ENCODE data around the gene HEATR1.

DNA sequence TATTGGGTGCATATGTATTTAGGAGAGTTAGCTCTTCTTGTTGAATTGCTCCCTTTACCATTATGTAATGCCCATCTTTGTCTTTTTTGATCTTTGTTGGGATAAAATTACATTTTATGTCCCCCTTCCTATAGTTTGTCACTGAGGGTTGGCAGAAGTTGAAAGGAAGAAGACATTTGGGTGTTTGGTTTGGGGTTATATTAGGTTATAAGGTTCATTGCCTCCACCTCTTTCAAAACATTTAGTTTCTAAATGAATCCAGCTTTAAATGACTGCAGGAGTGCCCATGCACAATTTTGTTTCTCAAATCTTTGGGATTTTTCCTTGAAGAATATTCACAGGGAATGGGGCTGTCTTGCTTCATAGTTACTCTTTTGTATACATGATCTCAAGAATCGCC, 95.1 kb downstream of the HEATR1 start:
- TF ChIP-seq, protein P1, sequence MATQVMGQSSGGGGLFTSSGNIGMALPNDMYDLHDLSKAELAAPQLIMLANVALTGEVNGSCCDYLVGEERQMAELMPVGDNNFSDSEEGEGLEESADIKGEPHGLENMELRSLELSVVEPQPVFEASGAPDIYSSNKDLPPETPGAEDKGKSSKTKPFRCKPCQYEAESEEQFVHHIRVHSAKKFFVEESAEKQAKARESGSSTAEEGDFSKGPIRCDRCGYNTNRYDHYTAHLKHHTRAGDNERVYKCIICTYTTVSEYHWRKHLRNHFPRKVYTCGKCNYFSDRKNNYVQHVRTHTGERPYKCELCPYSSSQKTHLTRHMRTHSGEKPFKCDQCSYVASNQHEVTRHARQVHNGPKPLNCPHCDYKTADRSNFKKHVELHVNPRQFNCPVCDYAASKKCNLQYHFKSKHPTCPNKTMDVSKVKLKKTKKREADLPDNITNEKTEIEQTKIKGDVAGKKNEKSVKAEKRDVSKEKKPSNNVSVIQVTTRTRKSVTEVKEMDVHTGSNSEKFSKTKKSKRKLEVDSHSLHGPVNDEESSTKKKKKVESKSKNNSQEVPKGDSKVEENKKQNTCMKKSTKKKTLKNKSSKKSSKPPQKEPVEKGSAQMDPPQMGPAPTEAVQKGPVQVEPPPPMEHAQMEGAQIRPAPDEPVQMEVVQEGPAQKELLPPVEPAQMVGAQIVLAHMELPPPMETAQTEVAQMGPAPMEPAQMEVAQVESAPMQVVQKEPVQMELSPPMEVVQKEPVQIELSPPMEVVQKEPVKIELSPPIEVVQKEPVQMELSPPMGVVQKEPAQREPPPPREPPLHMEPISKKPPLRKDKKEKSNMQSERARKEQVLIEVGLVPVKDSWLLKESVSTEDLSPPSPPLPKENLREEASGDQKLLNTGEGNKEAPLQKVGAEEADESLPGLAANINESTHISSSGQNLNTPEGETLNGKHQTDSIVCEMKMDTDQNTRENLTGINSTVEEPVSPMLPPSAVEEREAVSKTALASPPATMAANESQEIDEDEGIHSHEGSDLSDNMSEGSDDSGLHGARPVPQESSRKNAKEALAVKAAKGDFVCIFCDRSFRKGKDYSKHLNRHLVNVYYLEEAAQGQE (IDR thresholded peaks at IDR 0.05; ENCODE audit: insufficient read depth in 1 of 2, low read depth in 2 of 2, low read length in 2 of 2): no peak
- TF ChIP-seq POLR2AphosphoS5 (IDR thresholded peaks at IDR 0.05; ENCODE audit: low read depth, low read length) (no peak), FOXP2 (optimal IDR thresholded peaks at IDR 0.05; ENCODE audit: borderline replicate concordance, extremely low read depth, extremely low read length, insufficient read depth) (no peak)
